HCT116 (cell line): Measurements from ENCODE around the gene RIMS1. TPM values are rescaled to one million over a fixed set of nuclear protein-coding genes. Genes with fewer than 3 reads are reported as not detected.

Source experiments
- ATAC-seq: fragments of 200-7000 bp; cut with Tn5 transposase; 2 replicates; pipeline ENCODE4 v1.9.1; 2020; ENCODE audit warnings: mild to moderate bottlenecking, moderate library complexity
- BruUV-seq: library from RNA; stranded (reverse); fragments of 400-500 nt; replicated peaks from 2 replicates; lab custom pipeline; 2021; lab: Mats Ljungman, UMichigan
- CTCF ChIA-PET: fragments of 300-600 bp; sonication (Branson Sonifier 250); formaldehyde crosslinking; loops from one replicate; lab custom pipeline; 2021; ENCODE audit warnings: antibody characterized with exemption; lab: Charles Lee
- POLR2A ChIA-PET: fragments of 300-600, 350-600 bp; sonication (Branson Sonifier 250); formaldehyde crosslinking; loops from one replicate; lab custom pipeline; 2021; ENCODE audit warnings: antibody characterized with exemption; lab: Charles Lee
- RAD21 ChIA-PET, 2 experiments: fragments of 300-600 bp; sonication (Branson Sonifier 250); formaldehyde crosslinking; loops; one replicate each; lab custom pipeline; 2023; ENCODE audit warnings: low total read pairs in 2 of 2; ENCODE audit not compliant: uncharacterized antibody in 2 of 2, unreplicated experiment in 2 of 2, low non-redundant PET in 1 of 2; lab: Charles Lee
- DNase-seq: peaks from one replicate; pipeline ENCODE4 v3.0.0-alpha.2; 2010; ENCODE audit warnings: low read depth, low spot score
- H2AFZ ChIP-seq: fragments of 200-600 bp; shearing (Covaris generic), sonication (generic); 2 replicates; pipeline ENCODE4 v1.6.1; 2017; ENCODE audit warnings: low read depth, mixed run types, mixed read lengths, antibody characterized with exemption, low read length; ENCODE audit not compliant: poor library complexity, severe bottlenecking
- H3K27ac ChIP-seq: 2 replicates; pipeline ENCODE4 v1.5.1; 2012; ENCODE audit warnings: low read depth, low read length
- H3K27me3 ChIP-seq: fragments of 200-600 bp; sonication (generic); 2 replicates; pipeline ENCODE4 v1.6.1; 2016; ENCODE audit warnings: mixed run types, low read length, mixed read lengths; ENCODE audit not compliant: insufficient read depth
- H3K36me3 ChIP-seq, 2 experiments: fragments of 200-500 bp in 1 of 2; fragments of 200-600 bp in 1 of 2; sonication (Bioruptor generic) in 1 of 2; sonication (generic) in 1 of 2; 2 replicates each; pipeline versions ENCODE4 v1.5.1 to v1.6.1; 2014 to 2016; ENCODE audit warnings: low read length in 2 of 2, inconsistent platforms in 1 of 2, mixed read lengths in 1 of 2, mixed run types in 1 of 2; ENCODE audit not compliant: insufficient read depth in 2 of 2, control insufficient read depth in 1 of 2
- H3K4me1 ChIP-seq, 2 experiments: fragments of 200-600 bp in 1 of 2; sonication (generic) in 1 of 2; 2 replicates each; pipeline versions ENCODE4 v1.5.1 to v1.6.1; 2012 to 2017; ENCODE audit warnings: low read length in 2 of 2, inconsistent platforms in 1 of 2, mild to moderate bottlenecking in 1 of 2, mixed read lengths in 1 of 2, mixed run types in 1 of 2, moderate library complexity in 1 of 2; ENCODE audit not compliant: insufficient read depth in 2 of 2, control insufficient read depth in 1 of 2
- H3K4me2 ChIP-seq: fragments of 200-600 bp; sonication (generic); 2 replicates; pipeline ENCODE4 v1.6.1; 2017; ENCODE audit warnings: mixed run types, low read length, mixed read lengths
- H3K4me3 ChIP-seq, 2 experiments: fragments of 200-600 bp in 1 of 2; sonication (generic) in 1 of 2; replicated peaks in 1 of 2; 2 replicates each; pipeline ENCODE4 v1.5.1; 2011 to 2016; ENCODE audit warnings: low read length in 2 of 2, control low read depth in 1 of 2, low read depth in 1 of 2, mild to moderate bottlenecking in 1 of 2, mixed read lengths in 1 of 2, mixed run types in 1 of 2
- H3K79me2 ChIP-seq: fragments of 200-600 bp; sonication (generic); 2 replicates; pipeline ENCODE4 v1.6.1; 2017; ENCODE audit warnings: mild to moderate bottlenecking, mixed run types, low read length, moderate library complexity, mixed read lengths; ENCODE audit not compliant: insufficient read depth
- H3K9ac ChIP-seq: fragments of 200-600 bp; sonication (generic); 2 replicates; pipeline ENCODE4 v1.6.1; 2016; ENCODE audit warnings: low read length, mixed read lengths
- H3K9me2 ChIP-seq: fragments of 200-600 bp; sonication (generic), shearing (Covaris generic); 2 replicates; pipeline ENCODE4 v1.6.1; 2017; ENCODE audit warnings: mixed run types, mild to moderate bottlenecking, moderate library complexity; ENCODE audit not compliant: insufficient read depth
- H3K9me3 ChIP-seq, 2 experiments: fragments of 200-500 bp in 1 of 2; fragments of 200-600 bp in 1 of 2; sonication (Bioruptor generic) in 1 of 2; sonication (generic) in 1 of 2; 2 replicates each; pipeline ENCODE4 v1.6.1; 2014 to 2017; ENCODE audit warnings: low read length in 2 of 2, mixed read lengths in 2 of 2, inconsistent platforms in 1 of 2, low read depth in 1 of 2, mild to moderate bottlenecking in 1 of 2, mixed run types in 1 of 2, moderate library complexity in 1 of 2; ENCODE audit not compliant: control insufficient read depth in 1 of 2, insufficient read depth in 1 of 2
- H4K20me1 ChIP-seq: fragments of 200-600 bp; sonication (generic), shearing (Covaris generic); 2 replicates; pipeline ENCODE4 v1.6.1; 2017; ENCODE audit warnings: mixed run types, mild to moderate bottlenecking, moderate library complexity; ENCODE audit not compliant: insufficient read depth
- ATF3 ChIP-seq: IDR thresholded peaks from 2 replicates; pipeline ENCODE4 v1.6.1; 2012
- CBX3 ChIP-seq: IDR thresholded peaks from 2 replicates; pipeline ENCODE4 v1.6.1; 2012; ENCODE audit warnings: low read depth
- CEBPB ChIP-seq: IDR thresholded peaks from 2 replicates; pipeline ENCODE4 v1.6.1; 2012; ENCODE audit warnings: low read depth
- CTCF ChIP-seq, 3 experiments: fragments of 200-600 bp in 1 of 3; sonication (generic) in 1 of 3; IDR thresholded peaks in 2 of 3; conservative IDR thresholded peaks in 1 of 3; 2 replicates each; pipeline ENCODE4 v1.5.1; 2012 to 2017; ENCODE audit warnings: low read depth in 2 of 3, low read length in 2 of 3, antibody characterized with exemption in 1 of 3, borderline replicate concordance in 1 of 3, control low read depth in 1 of 3, mild to moderate bottlenecking in 1 of 3, mixed read lengths in 1 of 3, mixed run types in 1 of 3, moderate library complexity in 1 of 3; ENCODE audit not compliant: insufficient read depth in 1 of 3
- EGR1 ChIP-seq: IDR thresholded peaks from 2 replicates; pipeline ENCODE4 v1.6.1; 2012; ENCODE audit warnings: low read depth
- ELF1 ChIP-seq: IDR thresholded peaks from 2 replicates; pipeline ENCODE4 v1.6.1; 2012; ENCODE audit warnings: low read depth, borderline replicate concordance
- EZH2 ChIP-seq: fragments of 200-600 bp; sonication (generic); IDR thresholded peaks from 2 replicates; pipeline ENCODE4 v1.6.1; 2017; ENCODE audit warnings: antibody characterized with exemption, mixed run types
- EZH2phosphoT487 ChIP-seq: fragments of 200-600 bp; IDR thresholded peaks from 2 replicates; pipeline ENCODE4 v1.6.1; 2018; ENCODE audit warnings: antibody characterized with exemption, borderline replicate concordance
- FOSL1 ChIP-seq: IDR thresholded peaks from 2 replicates; pipeline ENCODE4 v1.6.1; 2012; ENCODE audit warnings: low read depth
- JUND ChIP-seq: IDR thresholded peaks from 2 replicates; pipeline ENCODE4 v1.6.1; 2012
- MAX ChIP-seq: IDR thresholded peaks from 2 replicates; pipeline ENCODE4 v1.6.1; 2012
- POLR2A ChIP-seq: IDR thresholded peaks from 2 replicates; pipeline ENCODE4 v1.7.0; 2011; ENCODE audit warnings: borderline replicate concordance; ENCODE audit not compliant: insufficient read depth, insufficient read length; ENCODE audit errors: extremely low read depth
- RAD21 ChIP-seq: IDR thresholded peaks from 2 replicates; pipeline ENCODE4 v1.6.1; 2012; ENCODE audit warnings: low read depth, mild to moderate bottlenecking
- REST ChIP-seq: IDR thresholded peaks from 2 replicates; pipeline ENCODE4 v1.6.1; 2012; ENCODE audit warnings: low read depth
- SIN3A ChIP-seq: IDR thresholded peaks from 2 replicates; pipeline ENCODE4 v1.6.1; 2012; ENCODE audit warnings: low read depth
- SP1 ChIP-seq: IDR thresholded peaks from 2 replicates; pipeline ENCODE4 v1.6.1; 2012; ENCODE audit warnings: low read depth
- TCF7L2 ChIP-seq: IDR thresholded peaks from 2 replicates; pipeline ENCODE4 v1.7.0; 2011; ENCODE audit warnings: borderline replicate concordance, inconsistent platforms; ENCODE audit not compliant: insufficient read depth, insufficient read length; ENCODE audit errors: extremely low read depth
- ZBTB33 ChIP-seq: IDR thresholded peaks from 2 replicates; pipeline ENCODE4 v1.6.1; 2011; ENCODE audit warnings: mild to moderate bottlenecking, low read length, moderate library complexity; ENCODE audit not compliant: insufficient replicate concordance; ENCODE audit errors: extremely low read depth
- ZNF274 ChIP-seq: fragments of 200-500 bp; sonication (Bioruptor generic); IDR thresholded peaks from 2 replicates; pipeline ENCODE4 v1.6.1; 2014; ENCODE audit warnings: mild to moderate bottlenecking, low read depth, low read length, inconsistent platforms
- intact Hi-C: fragments of 100-400 bp; cut with micrococcal nuclease; formaldehyde crosslinking; loops from 2 replicates; pipeline ENCODE4 v1.10.0; 2022
- total RNA-seq: library from RNA; stranded (reverse); gene quantifications from one replicate; pipeline ENCODE4 v1.2.1, GENCODE V29; 2021; ENCODE audit not compliant: unreplicated experiment

The RIMS1 gene
- total RNA-seq, 1 experiment from 2014 or later = not detected

- Histone ChIP-seq H2AFZ (no peak overlapping the region), H3K27me3 (no peaks in the 10 kb centered on the region), H3K9me3 (no peaks in the 10 kb centered on the region; a peak in 1 of 4 replicates), H3K9ac (no peak overlapping the region), H3K27ac (no peak overlapping the region), H3K4me3 (no peak overlapping the region), H3K9me2 (no peaks in the 10 kb centered on the region), H3K79me2 (no peaks in the 10 kb centered on the region), H4K20me1 (no peaks in the 10 kb centered on the region), H3K4me1 (no peaks in the 10 kb centered on the region), H3K4me2 (no peak overlapping the region), H3K36me3 (no peaks in the 10 kb centered on the region)
- ChIA-PET CTCF (no interaction called here), RAD21 (no interaction called here), POLR2A (no interaction called here)
- no peak for TF ChIP-seq ZNF274
- TF ChIP-seq CEBPB = no peak
- TF ChIP-seq REST = no peak
- TF ChIP-seq POLR2A = no peak
- no peak for TF ChIP-seq SP1
- no peak for TF ChIP-seq CTCF (IDR thresholded peaks at IDR 0.05 in 2 of 3, conservative IDR thresholded peaks at IDR 0.05 in 1 of 3; ENCODE audit: borderline replicate concordance in 1 of 3, insufficient read depth in 1 of 3, low read depth in 2 of 3, low read length in 2 of 3)
- no peak for TF ChIP-seq ZBTB33
- no peak for TF ChIP-seq MAX
- TF ChIP-seq EZH2phosphoT487 = no peak
- TF ChIP-seq ATF3 = no peak
- no peak for TF ChIP-seq JUND
- TF ChIP-seq EZH2 = no peak
- no peak for TF ChIP-seq EGR1
- TF ChIP-seq ELF1 = no peak
- no peak for TF ChIP-seq TCF7L2
- no peak for TF ChIP-seq RAD21
- no peak for TF ChIP-seq SIN3A
- TF ChIP-seq FOSL1 = no peak
- TF ChIP-seq CBX3 = no peak
- intact Hi-C loops = no loop called here
- no peak for ATAC-seq
- BruUV-seq = no TSS peak
- no peak for DNase-seq
These were observed 30.9 kb upstream of the RIMS1 start for GRCh38 chr6:71855406-71855805.
